ENCODE results near the gene GRIK5. TPM values are rescaled to one million over a fixed set of nuclear protein-coding genes. Genes with fewer than 3 reads are reported as not detected.
A peak's percentile ranks its signal among the peaks of the same experiment; 100 is the strongest.
"Not testable (repeated sequence)": the region's sequence is repeated elsewhere in the genome, so short reads cannot be mapped to it uniquely, and the experiment has no call there.

GRIK5 gene
- total RNA-seq, 4 donors from 2014 or later: 7.0 to 23.4 (median 12.3) TPM

DNA sequence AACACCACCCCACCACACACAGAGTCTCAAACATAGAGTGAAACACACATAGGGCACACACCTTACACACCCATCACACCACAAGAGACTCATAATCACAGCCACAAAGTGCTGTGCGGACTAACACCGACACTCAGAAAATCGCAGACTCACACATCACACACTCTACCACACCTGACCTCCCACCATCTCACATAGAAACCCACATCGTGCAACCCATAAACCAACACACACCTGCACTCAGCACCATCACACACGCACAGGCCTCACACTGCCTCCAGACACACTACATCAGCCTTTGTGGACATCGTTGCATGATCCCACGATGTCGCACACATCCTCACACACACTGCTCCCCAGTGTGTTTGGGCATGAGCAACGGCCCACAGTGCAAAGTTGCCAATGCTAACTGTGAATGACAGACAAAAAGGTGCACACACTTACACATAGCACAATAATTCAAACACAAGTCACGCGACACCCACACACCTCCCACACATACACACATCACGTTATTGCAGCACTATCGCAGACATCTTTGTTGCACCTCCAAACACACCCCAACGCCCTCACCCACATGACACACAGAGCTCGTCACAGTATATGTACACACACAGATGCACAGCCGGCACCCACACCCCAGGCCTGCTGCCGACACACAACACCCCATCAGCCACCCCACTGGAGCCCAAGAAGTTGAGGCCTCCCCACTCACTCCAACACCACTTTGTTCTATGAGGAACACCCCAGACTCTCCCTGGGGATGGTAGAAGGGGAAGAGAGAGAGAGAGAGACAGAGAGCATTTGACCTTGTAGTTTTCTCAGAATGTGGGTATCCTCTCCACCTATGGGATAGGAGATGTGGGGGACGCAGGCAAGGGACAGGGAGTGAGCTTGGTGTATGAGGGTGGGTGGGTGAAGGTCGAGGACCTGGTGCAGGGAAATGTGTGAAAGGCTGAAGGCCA, 74.7 kb downstream of the GRIK5 start:
- H3K36me3 ChIP-seq: no peaks in the 10 kb centered on the region
- 70 to 80% methylated on average over 8 to 15 of the region's 19 CpGs for WGBS, 2 donors (ENCODE audit: low coverage in 1 of 2)
- H3K27ac ChIP-seq: no peak overlapping the region
- H3K9me3 ChIP-seq: no peaks in the 10 kb centered on the region
- ATAC-seq: no peak
- H3K27me3 ChIP-seq: peaks cover 99% of the 10 kb centered on the region
- no peak overlapping the region for H3K4me3 ChIP-seq
- TF ChIP-seq POLR2AphosphoS5 (IDR thresholded peaks at IDR 0.05) (no peak), POLR2A (IDR thresholded peaks at IDR 0.05) (no peak), EP300 (IDR thresholded peaks at IDR 0.05) (no peak)
- TF ChIP-seq, protein P1, sequence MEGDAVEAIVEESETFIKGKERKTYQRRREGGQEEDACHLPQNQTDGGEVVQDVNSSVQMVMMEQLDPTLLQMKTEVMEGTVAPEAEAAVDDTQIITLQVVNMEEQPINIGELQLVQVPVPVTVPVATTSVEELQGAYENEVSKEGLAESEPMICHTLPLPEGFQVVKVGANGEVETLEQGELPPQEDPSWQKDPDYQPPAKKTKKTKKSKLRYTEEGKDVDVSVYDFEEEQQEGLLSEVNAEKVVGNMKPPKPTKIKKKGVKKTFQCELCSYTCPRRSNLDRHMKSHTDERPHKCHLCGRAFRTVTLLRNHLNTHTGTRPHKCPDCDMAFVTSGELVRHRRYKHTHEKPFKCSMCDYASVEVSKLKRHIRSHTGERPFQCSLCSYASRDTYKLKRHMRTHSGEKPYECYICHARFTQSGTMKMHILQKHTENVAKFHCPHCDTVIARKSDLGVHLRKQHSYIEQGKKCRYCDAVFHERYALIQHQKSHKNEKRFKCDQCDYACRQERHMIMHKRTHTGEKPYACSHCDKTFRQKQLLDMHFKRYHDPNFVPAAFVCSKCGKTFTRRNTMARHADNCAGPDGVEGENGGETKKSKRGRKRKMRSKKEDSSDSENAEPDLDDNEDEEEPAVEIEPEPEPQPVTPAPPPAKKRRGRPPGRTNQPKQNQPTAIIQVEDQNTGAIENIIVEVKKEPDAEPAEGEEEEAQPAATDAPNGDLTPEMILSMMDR (IDR thresholded peaks at IDR 0.05): no peak
- peaks cover 0 to 40% (median 19%) of the 10 kb centered on the region in 3 donors for H3K4me1 ChIP-seq

DNA sequence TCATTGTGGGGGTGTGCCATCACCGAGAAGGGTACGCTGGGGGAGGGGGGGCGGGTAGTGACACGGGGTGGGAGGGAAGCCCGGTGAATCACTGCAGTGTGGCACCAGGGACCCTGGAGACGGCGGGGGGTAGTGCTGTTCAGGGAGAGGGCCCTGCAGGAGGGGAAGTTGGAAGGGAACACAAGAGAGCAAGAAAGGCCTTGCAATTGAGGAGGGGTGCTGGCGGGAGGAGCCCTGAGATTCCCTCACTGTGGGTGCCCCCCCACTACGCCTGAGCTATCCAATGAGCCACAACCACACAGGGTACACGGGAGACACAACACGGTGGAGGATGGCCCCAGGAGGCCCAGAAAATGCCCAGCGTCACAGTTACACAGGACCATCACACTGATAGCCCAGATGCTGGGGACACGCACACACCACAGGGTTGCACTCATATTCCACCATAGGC, 75.5 kb downstream of the GRIK5 start:
- Histone ChIP-seq H3K27me3 (peaks cover 92% of the 10 kb centered on the region), H3K36me3 (no peaks in the 10 kb centered on the region), H3K4me1 (peaks cover 0 to 40% (median 19%) of the 10 kb centered on the region in 3 donors), H3K9me3 (no peaks in the 10 kb centered on the region), H3K27ac (no peak overlapping the region), H3K4me3 (peak overlapping the region in 1 of 2 donors; percentile 50)
- ATAC-seq: no peak
- TF ChIP-seq EP300 (IDR thresholded peaks at IDR 0.05): no peak
- TF ChIP-seq, protein P1 (IDR thresholded peaks at IDR 0.05): no peak
- TF ChIP-seq POLR2AphosphoS5 (IDR thresholded peaks at IDR 0.05): no peak
- no peak for TF ChIP-seq POLR2A (IDR thresholded peaks at IDR 0.05)
- WGBS, 2 donors (ENCODE audit: low coverage in 1 of 2): 29 to 36% methylated on average over 5 to 8 of the region's 13 CpGs

DNA sequence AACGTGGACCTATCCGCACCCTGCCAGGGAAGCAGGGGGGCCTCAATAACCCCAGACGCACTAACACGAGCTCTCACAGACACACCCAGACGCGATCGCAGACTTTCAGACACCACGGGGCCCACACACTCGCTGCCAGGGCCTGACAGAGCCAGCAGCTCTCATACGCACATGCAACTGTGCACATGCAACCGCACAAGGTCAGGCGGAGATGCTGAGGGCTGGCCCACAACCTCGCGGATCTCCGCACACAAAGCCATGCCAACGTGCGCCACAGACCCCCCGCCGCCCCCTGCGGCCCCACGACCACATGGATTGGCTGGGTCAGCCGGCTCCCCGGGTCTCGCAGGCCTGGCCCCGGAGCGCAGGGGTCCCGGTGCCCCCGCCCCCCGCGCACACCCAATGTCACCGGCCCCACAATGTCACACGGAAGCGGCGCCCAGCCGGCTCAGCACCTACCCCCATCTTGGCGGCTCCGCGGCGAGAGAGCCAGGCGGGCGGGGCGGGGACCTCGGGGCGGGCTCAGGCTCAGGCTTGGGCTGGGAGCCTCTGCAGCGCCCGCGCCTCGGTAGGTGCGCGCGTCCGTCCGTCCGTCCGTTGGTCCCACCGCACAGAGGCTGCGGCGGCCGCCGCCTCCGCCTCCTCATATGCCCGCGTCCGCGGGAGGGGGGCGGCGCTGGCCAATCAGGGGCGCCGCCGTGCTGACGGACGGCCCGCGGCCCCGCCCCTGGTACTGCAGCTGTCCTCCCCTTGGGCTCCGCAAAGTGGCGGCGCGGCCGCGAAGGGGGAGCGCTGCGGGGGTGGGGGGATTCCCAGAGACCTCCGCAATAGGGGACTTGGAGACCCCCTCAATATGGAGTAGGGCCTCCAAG, 76.2 kb downstream of the GRIK5 start, which contains the start of gene ATP1A3:
ATP1A3 (minus strand) TSS at position 619 of the 872 bp plus-strand sequence; CDS start at position 465, 154 bp downstream.
- peak; percentile 45 for ATAC-seq
- peaks cover 0 to 36% (median 19%) of the 10 kb centered on the region in 3 donors for H3K4me1 ChIP-seq
- peak within 1 kb of the TSS in 1 of 2 donors; percentile 50 for H3K4me3 ChIP-seq
- H3K36me3 ChIP-seq: no peaks in the 10 kb centered on the region
- WGBS, 2 donors (ENCODE audit: low coverage in 1 of 2): no CpG with 5 or more reads among the region's 84 CpGs
- no peak within 1 kb of the TSS for H3K27ac ChIP-seq
- no peaks in the 10 kb centered on the region for H3K9me3 ChIP-seq
- peaks cover 85% of the 10 kb centered on the region for H3K27me3 ChIP-seq
- TF ChIP-seq POLR2A (IDR thresholded peaks at IDR 0.05): no peak
- TF ChIP-seq POLR2AphosphoS5 (IDR thresholded peaks at IDR 0.05): no peak
- no peak for TF ChIP-seq EP300 (IDR thresholded peaks at IDR 0.05)
- TF ChIP-seq, protein P1 (IDR thresholded peaks at IDR 0.05): no peak

DNA sequence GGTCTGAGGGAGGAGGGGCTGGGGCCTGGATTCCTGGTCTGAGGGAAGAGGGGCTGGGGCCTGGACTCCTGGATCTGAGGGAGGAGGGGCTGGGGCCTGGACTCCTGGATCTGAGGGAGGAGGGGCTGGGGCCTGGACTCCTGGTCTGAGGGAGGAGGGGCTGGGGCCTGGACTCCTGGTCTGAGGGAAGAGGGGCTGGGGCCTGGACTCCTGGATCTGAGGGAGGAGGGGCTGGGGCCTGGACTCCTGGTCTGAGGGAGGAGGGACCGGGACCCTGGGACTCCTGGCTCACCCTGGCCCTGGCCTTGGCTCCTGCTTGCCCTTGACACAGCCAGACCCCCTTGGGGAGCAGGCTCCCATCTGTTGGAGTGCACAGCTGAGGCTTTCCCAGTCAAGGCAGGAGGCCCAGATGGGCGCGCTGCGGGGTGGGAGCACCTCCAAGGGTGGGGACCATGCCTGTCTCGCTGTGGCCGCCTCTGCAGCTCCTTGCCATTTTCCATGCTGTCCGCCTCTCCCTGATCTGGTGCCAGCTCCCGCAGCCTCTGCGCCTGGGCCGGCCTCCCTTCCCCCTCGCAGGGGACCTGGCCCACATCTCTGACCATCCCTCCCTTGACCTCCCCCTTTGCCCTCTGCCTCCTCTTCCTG, 78.0 kb downstream of the GRIK5 start:
- not testable (repeated sequence) for H3K9me3 ChIP-seq, ATAC-seq, H3K27ac ChIP-seq, H3K4me3 ChIP-seq, H3K36me3 ChIP-seq
- 70% methylated on average over 5 of the region's 11 CpGs; no CpG with 5 or more reads in 1 of the 2 donors for WGBS, 2 donors (ENCODE audit: low coverage in 1 of 2)
- H3K4me1 ChIP-seq: peaks cover 0 to 18% (median 10%) of the 10 kb centered on the region in 3 donors
- H3K27me3 ChIP-seq: peaks cover 67% of the 10 kb centered on the region

Measured in gastroesophageal sphincter (tissue), 4 donors.